NCI-H1105 (cell line): ENCODE data around the gene DPH7.
"Not testable (repeated sequence)": the region's sequence is repeated elsewhere in the genome, so short reads cannot be mapped to it uniquely, and the experiment has no call there.

Experiments
- DNase-seq: peaks from one replicate; lab custom pipeline; 2025; lab: John Stamatoyannopoulos, UW

DPH7 gene

DNA sequence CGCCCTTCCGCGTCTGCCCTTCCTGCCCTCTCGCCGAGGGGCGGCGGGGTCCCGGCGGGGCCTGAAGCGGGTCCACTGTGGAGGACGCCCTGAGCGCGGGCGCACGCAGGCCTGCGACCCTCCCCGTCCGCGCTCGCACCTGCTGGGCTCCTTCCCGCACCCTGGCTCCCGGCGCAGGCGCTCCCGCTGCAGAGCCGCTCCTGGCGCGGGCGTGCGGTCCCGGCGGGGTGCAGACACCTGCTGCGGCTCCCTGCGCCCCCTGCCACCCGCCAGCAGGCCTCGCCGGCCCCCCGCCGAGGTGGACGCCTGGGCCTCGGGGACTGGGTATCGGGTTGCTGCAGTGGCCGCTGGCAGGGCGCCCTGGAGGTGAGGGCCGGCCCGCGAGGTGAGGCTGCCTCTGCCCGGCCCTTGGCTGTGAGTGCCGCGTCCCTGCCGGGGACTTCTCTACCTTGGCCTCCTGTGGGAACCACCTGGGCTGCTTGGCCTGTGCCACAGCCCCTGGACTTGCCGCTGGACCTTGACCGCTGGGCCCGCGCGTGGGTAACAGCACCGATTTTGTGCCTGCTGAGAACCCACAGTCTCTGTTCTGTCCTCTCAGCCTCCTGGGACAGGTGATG is 27.4 kb upstream of the DPH7 start:
- DNase-seq: peak; percentile 22

DNA sequence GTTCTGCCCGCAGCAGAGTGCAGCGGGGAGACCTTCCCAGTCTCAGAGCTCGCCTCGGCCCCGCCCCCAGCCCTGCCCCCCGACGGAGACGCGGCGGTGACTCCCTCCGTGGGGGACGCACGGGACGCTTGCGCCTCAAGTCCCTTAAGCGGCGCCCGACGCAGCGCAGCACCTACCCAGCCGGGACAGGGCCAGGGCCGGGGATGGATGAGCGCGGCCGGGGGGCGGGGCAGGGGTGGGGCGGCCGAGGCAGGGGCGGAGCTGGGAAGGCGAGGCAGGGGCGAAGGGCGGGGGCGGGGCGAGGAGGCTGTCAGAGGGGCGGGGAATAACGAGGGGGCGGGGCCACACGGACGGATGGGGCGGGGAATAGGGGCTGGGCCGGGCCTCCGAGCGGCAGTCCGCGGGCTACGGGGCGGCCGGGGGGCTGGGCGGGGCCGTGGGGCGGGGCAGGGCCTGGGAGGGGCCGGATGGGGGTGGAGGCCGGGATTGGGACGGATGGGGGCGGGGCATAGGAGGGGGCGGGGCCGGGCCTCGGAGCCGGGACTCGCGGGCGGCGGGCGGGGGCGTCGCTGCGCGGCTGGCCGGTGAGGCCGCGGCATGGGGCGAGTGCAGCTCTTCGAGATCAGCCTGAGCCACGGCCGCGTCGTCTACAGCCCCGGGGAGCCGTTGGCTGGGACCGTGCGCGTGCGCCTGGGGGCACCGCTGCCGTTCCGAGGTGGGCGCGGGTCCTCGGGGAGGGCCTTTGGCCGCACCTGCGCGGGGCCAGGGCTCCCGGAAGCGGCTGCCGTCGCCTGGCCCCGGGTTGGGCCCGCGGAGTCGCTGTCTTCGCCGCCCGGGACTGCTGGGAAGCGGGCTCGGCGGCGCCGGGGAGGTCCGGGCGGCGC is 26.6 kb upstream of the DPH7 start, which contains the start of gene ARRDC1:
Gene ARRDC1, plus strand, starts transcription at position 566 of the 884 bp plus-strand sequence. Its CDS starts 32 bp downstream, at position 598.
- DNase-seq: peak; percentile 78

DNA sequence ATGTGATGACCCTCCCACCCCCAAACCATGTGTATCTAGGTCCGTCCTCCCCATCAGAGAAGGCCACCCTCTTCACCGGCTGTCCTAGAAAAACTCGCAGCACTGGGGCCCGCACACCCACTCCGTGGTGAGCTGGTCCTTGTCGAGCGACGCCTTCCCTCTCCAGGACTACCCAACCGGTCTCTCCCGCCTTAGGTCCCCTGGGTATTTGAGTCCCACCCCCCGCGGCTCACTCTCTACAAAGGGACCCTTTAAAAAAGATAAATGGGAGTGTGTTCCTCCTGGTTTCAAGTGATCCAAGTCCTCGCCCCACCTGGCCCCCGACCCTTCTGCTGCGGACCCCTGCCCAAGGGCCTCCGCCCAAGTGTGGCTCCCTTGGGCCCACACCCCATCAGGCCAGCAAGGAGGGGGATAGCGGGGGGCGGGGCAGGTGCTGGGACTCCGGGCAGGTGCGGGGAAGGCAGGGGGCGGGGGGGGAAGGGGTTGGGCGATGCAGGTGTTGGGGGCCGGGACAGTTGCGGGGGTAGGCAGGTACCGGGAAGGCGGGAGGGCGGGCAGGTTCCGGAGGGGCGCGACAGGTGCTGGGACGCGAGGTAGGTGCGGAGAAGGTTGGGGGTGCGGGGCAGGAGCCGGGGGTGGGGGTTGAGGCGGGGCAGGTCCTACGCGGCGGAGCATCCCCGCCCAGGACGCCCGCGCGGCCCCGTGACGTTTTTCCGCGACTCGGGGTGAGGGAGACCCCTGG is 25.8 kb upstream of the DPH7 start:
- DNase-seq: no peak

- DNase-seq: no peak
These were observed 25.2 kb upstream of the DPH7 start for GRCh38 chr9:137603879-137604278.

GRCh38 chr9:137602661-137603060 is 23.9 kb upstream of the DPH7 start:
- no peak for DNase-seq

DNA sequence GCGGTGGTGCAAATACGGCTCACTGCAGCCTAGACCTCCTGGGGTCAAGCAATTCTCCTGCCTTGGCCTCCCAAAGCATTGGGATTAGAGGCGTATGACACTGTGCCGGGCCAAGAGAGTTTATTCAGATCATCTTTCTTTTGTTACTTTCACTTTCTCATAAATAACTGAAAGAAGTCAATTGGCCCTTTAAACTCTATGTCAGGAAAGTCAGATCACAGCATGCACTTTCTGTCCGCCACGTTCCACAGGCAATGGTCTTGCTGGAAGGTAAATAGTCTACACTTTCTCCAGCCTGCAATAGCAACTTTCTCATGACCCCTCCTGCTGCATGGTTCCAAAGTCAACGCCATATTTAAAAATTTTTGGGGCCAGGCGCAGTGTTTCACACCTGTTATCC is 20.2 kb upstream of the DPH7 start:
- no peak for DNase-seq

DNA sequence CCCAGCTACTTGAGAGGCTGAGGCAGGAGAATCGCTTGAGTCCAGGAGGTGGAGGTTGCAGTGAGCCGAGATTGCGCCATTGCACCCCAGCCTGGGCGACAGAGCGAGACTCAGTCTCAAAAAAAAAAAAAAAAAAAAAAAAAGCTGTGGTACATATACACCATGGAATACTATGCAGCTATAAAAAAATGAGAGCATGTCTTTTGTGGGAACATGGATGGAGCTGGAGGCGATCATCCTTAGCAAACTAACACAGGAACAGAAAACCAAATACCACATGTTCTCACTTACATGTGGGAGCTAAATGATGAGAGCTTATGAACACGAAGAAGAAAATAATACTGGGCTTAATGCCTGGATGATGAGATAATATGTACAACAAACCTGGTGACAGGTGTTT is 17.9 kb upstream of the DPH7 start:
- DNase-seq: not testable (repeated sequence)

DNA sequence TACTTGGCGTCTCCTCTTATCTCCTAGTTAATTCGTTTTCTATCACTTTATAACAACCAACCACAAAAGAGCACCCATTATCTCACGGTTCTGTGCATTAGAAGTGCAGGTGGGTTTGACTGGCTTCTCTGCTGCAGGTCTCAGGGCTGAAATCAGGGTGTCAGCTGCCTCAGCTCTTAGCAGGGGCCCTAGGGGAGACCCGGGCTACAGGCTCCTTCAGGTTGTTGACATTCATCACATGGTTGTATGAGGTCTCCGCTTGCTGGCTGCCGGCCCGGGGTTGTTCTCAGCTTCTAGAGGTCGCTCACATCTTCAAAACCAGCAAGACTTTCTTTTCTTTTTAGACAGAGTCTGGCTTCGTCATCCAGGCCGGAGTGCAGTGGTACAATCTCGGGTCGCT is 14.5 kb upstream of the DPH7 start:
- DNase-seq: no peak

GRCh38 chr9:137592767-137593166 is 14.0 kb upstream of the DPH7 start:
- DNase-seq: no peak

GRCh38 chr9:137590469-137591383 is 12.0 kb upstream of the DPH7 start, which contains the start of gene ZMYND19:
TSS of gene ZMYND19 (minus strand) at chr9:137590512. CDS start at chr9:137590263, 249 bp downstream.
- peak; percentile 79 for DNase-seq

- no peak for DNase-seq
These were observed 11.4 kb upstream of the DPH7 start for GRCh38 chr9:137590123-137590468.

GRCh38 chr9:137589441-137590122 is 10.9 kb upstream of the DPH7 start:
- DNase-seq: no peak

DNA sequence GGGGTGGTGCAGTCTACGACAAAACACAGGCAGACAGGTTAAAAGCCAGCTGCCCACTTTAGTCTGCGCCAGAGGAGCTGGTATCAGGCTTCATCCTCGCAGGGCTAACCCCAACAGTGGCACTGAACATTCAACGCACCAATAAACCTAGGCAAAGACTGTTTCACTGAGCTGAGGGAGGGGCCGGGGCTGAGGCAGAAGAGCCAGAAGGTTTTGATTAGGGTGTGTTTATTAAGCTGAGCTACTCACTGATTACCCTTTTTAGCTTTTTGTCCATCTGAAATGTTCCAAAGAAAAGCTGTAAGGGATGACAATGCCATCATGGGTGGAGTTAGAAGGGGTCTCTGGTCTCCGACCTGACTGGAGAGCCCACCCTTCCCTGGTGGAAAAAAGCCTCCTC is 10.2 kb upstream of the DPH7 start:
- no peak for DNase-seq

DNA sequence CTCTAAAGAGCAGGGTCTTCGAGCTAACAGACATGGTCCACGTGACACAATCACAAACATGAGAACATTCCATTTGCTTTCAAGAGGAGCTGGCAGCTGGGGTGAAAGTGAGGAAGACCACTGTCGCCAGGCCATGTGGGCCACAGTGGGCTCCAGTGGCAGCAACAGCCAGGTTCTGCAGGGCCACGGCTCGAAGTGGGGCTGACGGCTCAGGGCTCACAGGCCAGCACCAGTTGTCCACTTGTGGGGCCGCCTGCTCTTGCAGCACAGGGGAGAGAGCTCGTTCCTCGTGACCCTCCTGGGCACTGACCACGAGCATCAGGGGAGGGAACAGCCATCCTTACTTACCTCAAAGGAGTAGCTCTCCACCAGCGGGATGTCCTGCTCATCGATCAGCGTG is 9.6 kb upstream of the DPH7 start:
- DNase-seq: no peak

GRCh38 chr9:137586854-137587253 is 8.1 kb upstream of the DPH7 start:
- DNase-seq: no peak

- DNase-seq: no peak
These were observed 5.2 kb upstream of the DPH7 start for GRCh38 chr9:137583957-137584356.

GRCh38 chr9:137583347-137583746 is 4.6 kb upstream of the DPH7 start:
- no peak for DNase-seq

GRCh38 chr9:137582286-137582860 is 3.6 kb upstream of the DPH7 start:
- DNase-seq: no peak

DNA sequence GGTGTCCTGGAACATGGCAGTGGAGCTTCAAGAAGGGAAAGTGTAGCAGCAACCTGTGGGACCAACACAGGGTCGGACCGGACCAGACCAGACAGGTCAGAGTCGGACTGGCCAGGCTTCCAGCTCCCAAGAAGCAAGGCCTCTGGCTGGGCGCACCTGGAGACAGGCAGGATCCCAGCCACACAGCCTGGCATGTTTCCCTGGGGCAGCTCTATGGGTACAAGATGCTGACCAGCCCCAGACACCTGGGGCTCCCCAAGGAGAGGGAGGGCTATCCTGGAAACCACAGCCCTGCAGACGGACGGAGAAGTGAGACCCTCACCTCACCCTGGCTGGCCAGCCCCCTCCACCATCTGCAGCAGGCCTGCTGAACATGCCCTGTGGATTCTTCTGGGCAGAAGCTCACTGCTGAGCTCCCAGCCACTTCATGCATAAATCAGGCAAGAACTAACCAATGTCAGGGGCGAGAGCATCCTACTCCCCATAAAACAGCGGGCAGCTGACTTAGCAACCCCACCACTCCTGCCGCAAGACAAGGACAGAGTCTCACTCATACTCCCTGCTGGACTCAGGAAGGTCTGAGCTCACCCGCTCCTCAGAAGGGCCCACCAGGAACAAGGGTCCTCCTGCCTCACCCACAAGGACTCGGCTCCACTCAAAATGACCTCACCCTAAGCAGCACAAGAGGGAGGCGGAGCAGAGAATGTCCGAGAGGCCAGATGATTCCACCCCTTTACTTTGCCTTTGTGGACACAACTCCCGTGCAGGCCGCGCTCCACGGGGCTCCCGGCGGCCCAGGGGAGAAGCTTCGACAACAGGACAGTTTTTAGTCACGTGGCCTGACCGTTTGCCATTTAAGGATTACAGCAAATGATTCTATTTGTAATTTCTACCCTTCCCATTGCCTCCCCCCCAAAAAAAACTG is 2.9 kb upstream of the DPH7 start:
- DNase-seq: no peak

DNA sequence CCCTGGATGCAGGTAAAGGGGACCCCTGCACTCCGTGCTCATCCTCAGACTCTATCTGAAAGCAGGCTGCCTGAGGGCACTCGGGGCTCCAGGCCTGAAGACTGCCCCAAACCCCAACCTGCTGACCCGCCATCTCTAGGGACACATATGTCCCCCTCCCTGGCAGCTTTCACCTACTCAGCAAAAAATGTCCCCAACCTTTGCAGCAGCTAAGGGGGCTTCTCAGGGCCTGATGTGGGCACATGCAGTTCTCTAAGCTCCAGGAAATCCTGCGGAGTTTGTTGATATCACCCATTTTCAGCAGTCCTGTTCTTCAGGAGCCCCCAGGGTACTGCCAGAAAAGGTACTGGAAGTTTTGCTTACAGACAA is 2.2 kb upstream of the DPH7 start:
- no peak for DNase-seq
